ENCODE results near the gene DDAH1.

Gene DDAH1

GRCh38 chr1:85378534-85378933, 86.4 kb downstream of the DDAH1 start:
- Histone ChIP-seq H3K4me3 (ENCODE audit: low read depth in 1 of 2, low read length in 2 of 2) (no peak overlapping the region), H4K20me1 (ENCODE audit: insufficient read depth, low read length) (no peaks in the 10 kb centered on the region), H3K79me2 (ENCODE audit: insufficient read depth, low read length) (no peaks in the 10 kb centered on the region), H3K36me3 (ENCODE audit: insufficient read depth, low read length) (no peaks in the 10 kb centered on the region), H3K4me2 (ENCODE audit: insufficient read depth, low read length) (no peak overlapping the region), H3K9ac (ENCODE audit: low read depth, low read length) (no peak overlapping the region), H3K9me3 (ENCODE audit: insufficient read depth, low read length, severe bottlenecking) (no peaks in the 10 kb centered on the region), H3K27ac (ENCODE audit: low read length) (no peak overlapping the region), H2AFZ (ENCODE audit: low read depth, low read length) (no peak overlapping the region), H3K27me3 (ENCODE audit: insufficient read depth, low read length, poor library complexity) (no peaks in the 10 kb centered on the region), H3K4me1 (ENCODE audit: insufficient read depth, low read length) (no peaks in the 10 kb centered on the region)
- no peak for TF ChIP-seq EZH2 (IDR thresholded peaks at IDR 0.05; ENCODE audit: borderline replicate concordance, low read depth, low read length, severe bottlenecking)
- TF ChIP-seq CTCF (IDR thresholded peaks at IDR 0.05; ENCODE audit: borderline replicate concordance, extremely low read depth, low read length, poor library complexity, severe bottlenecking), result no peak
- no peak for DNase-seq
- ATAC-seq (ENCODE audit: insufficient read depth, low read depth), result no peak

GRCh38 chr1:85376356-85376755, 88.6 kb downstream of the DDAH1 start:
- no peak for DNase-seq
- Histone ChIP-seq H3K9ac (ENCODE audit: low read depth, low read length) (no peak overlapping the region), H3K4me1 (ENCODE audit: insufficient read depth, low read length) (no peaks in the 10 kb centered on the region), H3K27me3 (ENCODE audit: insufficient read depth, low read length, poor library complexity) (no peaks in the 10 kb centered on the region), H2AFZ (ENCODE audit: low read depth, low read length) (no peak overlapping the region), H3K4me2 (ENCODE audit: insufficient read depth, low read length) (no peak overlapping the region), H3K36me3 (ENCODE audit: insufficient read depth, low read length) (no peaks in the 10 kb centered on the region), H3K4me3 (ENCODE audit: low read depth in 1 of 2, low read length in 2 of 2) (no peak overlapping the region), H4K20me1 (ENCODE audit: insufficient read depth, low read length) (no peaks in the 10 kb centered on the region), H3K27ac (ENCODE audit: low read length) (no peak overlapping the region), H3K9me3 (ENCODE audit: insufficient read depth, low read length, severe bottlenecking) (no peaks in the 10 kb centered on the region), H3K79me2 (ENCODE audit: insufficient read depth, low read length) (no peaks in the 10 kb centered on the region)
- no peak for TF ChIP-seq EZH2 (IDR thresholded peaks at IDR 0.05; ENCODE audit: borderline replicate concordance, low read depth, low read length, severe bottlenecking)
- ATAC-seq (ENCODE audit: insufficient read depth, low read depth), result no peak

- no peak overlapping the region for H2AFZ ChIP-seq (ENCODE audit: low read depth, low read length)
- DNase-seq (no peak), ATAC-seq (ENCODE audit: insufficient read depth, low read depth) (no peak)
- no peak overlapping the region for H3K9ac ChIP-seq (ENCODE audit: low read depth, low read length)
- H3K4me3 ChIP-seq (ENCODE audit: low read depth in 1 of 2, low read length in 2 of 2), result no peak overlapping the region
- no peak overlapping the region for H3K4me2 ChIP-seq (ENCODE audit: insufficient read depth, low read length)
- no peaks in the 10 kb centered on the region for H4K20me1 ChIP-seq (ENCODE audit: insufficient read depth, low read length)
- TF ChIP-seq EZH2 (IDR thresholded peaks at IDR 0.05; ENCODE audit: borderline replicate concordance, low read depth, low read length, severe bottlenecking) (no peak), CTCF (IDR thresholded peaks at IDR 0.05; ENCODE audit: borderline replicate concordance, extremely low read depth, low read length, poor library complexity, severe bottlenecking) (no peak)
- H3K27me3 ChIP-seq (ENCODE audit: insufficient read depth, low read length, poor library complexity), result no peaks in the 10 kb centered on the region
- H3K9me3 ChIP-seq (ENCODE audit: insufficient read depth, low read length, severe bottlenecking), result no peaks in the 10 kb centered on the region
- no peaks in the 10 kb centered on the region for H3K79me2 ChIP-seq (ENCODE audit: insufficient read depth, low read length)
- H3K36me3 ChIP-seq (ENCODE audit: insufficient read depth, low read length), result no peaks in the 10 kb centered on the region
- H3K27ac ChIP-seq (ENCODE audit: low read length), result no peak overlapping the region
- H3K4me1 ChIP-seq (ENCODE audit: insufficient read depth, low read length), result no peaks in the 10 kb centered on the region
Observed at GRCh38 chr1:85375493-85375892, 89.5 kb downstream of the DDAH1 start.

GRCh38 chr1:85374160-85374559, 90.8 kb downstream of the DDAH1 start:
- no peak for ATAC-seq (ENCODE audit: insufficient read depth, low read depth)
- Histone ChIP-seq H3K9ac (ENCODE audit: low read depth, low read length) (no peak overlapping the region), H3K4me3 (ENCODE audit: low read depth in 1 of 2, low read length in 2 of 2) (no peak overlapping the region), H3K4me1 (ENCODE audit: insufficient read depth, low read length) (no peaks in the 10 kb centered on the region), H2AFZ (ENCODE audit: low read depth, low read length) (no peak overlapping the region), H3K4me2 (ENCODE audit: insufficient read depth, low read length) (no peak overlapping the region), H4K20me1 (ENCODE audit: insufficient read depth, low read length) (no peaks in the 10 kb centered on the region), H3K79me2 (ENCODE audit: insufficient read depth, low read length) (no peaks in the 10 kb centered on the region), H3K27ac (ENCODE audit: low read length) (no peak overlapping the region), H3K9me3 (ENCODE audit: insufficient read depth, low read length, severe bottlenecking) (no peaks in the 10 kb centered on the region), H3K27me3 (ENCODE audit: insufficient read depth, low read length, poor library complexity) (no peaks in the 10 kb centered on the region), H3K36me3 (ENCODE audit: insufficient read depth, low read length) (no peaks in the 10 kb centered on the region)
- no peak for TF ChIP-seq CTCF (IDR thresholded peaks at IDR 0.05; ENCODE audit: borderline replicate concordance, extremely low read depth, low read length, poor library complexity, severe bottlenecking)
- no peak for TF ChIP-seq EZH2 (IDR thresholded peaks at IDR 0.05; ENCODE audit: borderline replicate concordance, low read depth, low read length, severe bottlenecking)
- no peak for DNase-seq
